Umbilical cord (tissue), 2 donors: ENCODE results near the gene OPCML. TPM values are rescaled to one million over a fixed set of nuclear protein-coding genes. Genes with fewer than 3 reads are reported as not detected.

ENCODE experiments used
- DNase-seq: peaks from one replicate; pipeline ENCODE4 v3.0.0-alpha.2; 2015; ENCODE audit warnings: low spot score
- total RNA-seq: library from RNA; depleted of rRNA; stranded (reverse); fragments of >200 nt; gene quantifications from one replicate; pipeline ENCODE4 v1.2.3, GENCODE V29; 2014; ENCODE audit warnings: low replicate concordance; ENCODE audit not compliant: insufficient read depth

Gene OPCML
- total RNA-seq, 1 donor from 2014 or later: 4.8 TPM

- DNase-seq: no peak
These were observed 118.6 kb downstream of the OPCML start for GRCh38 chr11:133413703-133414102.

- no peak for DNase-seq
These were observed 122.5 kb downstream of the OPCML start for GRCh38 chr11:133409799-133410198.

GRCh38 chr11:133408936-133409335 is 123.4 kb downstream of the OPCML start:
- no peak for DNase-seq

- DNase-seq: no peak
These were observed 123.9 kb downstream of the OPCML start for GRCh38 chr11:133408402-133408801.

GRCh38 chr11:133406489-133406888 is 125.8 kb downstream of the OPCML start:
- DNase-seq: no peak

- DNase-seq: no peak
These were observed 128.4 kb downstream of the OPCML start for GRCh38 chr11:133403900-133404299.

- DNase-seq: no peak
These were observed 129.8 kb downstream of the OPCML start for GRCh38 chr11:133402551-133402950.

- DNase-seq: no peak
These were observed 132.3 kb downstream of the OPCML start for GRCh38 chr11:133399855-133400625.

GRCh38 chr11:133399294-133399693 is 133.0 kb downstream of the OPCML start:
- no peak for DNase-seq

- no peak for DNase-seq
These were observed 141.5 kb downstream of the OPCML start for GRCh38 chr11:133390803-133391202.

GRCh38 chr11:133388975-133389568 is 143.2 kb downstream of the OPCML start:
- DNase-seq: no peak

- no peak for DNase-seq
These were observed 144.0 kb downstream of the OPCML start for GRCh38 chr11:133388260-133388659.

GRCh38 chr11:133386852-133387251 is 145.4 kb downstream of the OPCML start:
- no peak for DNase-seq

GRCh38 chr11:133386262-133386661 is 146.0 kb downstream of the OPCML start:
- no peak for DNase-seq

GRCh38 chr11:133385781-133386180 is 146.5 kb downstream of the OPCML start:
- no peak for DNase-seq

GRCh38 chr11:133384731-133385130 is 147.6 kb downstream of the OPCML start:
- no peak for DNase-seq

- no peak for DNase-seq
These were observed 148.6 kb downstream of the OPCML start for GRCh38 chr11:133383689-133384088.

GRCh38 chr11:133383201-133383600 is 149.1 kb downstream of the OPCML start:
- no peak for DNase-seq

- DNase-seq: peak; percentile 44
These were observed 150.0 kb downstream of the OPCML start for GRCh38 chr11:133382131-133382812.

GRCh38 chr11:133381761-133382130 is 150.6 kb downstream of the OPCML start:
- no peak for DNase-seq

- no peak for DNase-seq
These were observed 166.2 kb downstream of the OPCML start for GRCh38 chr11:133366147-133366546.

GRCh38 chr11:133362916-133363315 is 169.4 kb downstream of the OPCML start:
- no peak for DNase-seq

- DNase-seq: no peak
These were observed 170.1 kb downstream of the OPCML start for GRCh38 chr11:133362156-133362555.
